Measurements from ENCODE around the gene TMC8.
"Not testable (repeated sequence)": the region's sequence is repeated elsewhere in the genome, so short reads cannot be mapped to it uniquely, and the experiment has no call there.

The TMC8 gene

DNA sequence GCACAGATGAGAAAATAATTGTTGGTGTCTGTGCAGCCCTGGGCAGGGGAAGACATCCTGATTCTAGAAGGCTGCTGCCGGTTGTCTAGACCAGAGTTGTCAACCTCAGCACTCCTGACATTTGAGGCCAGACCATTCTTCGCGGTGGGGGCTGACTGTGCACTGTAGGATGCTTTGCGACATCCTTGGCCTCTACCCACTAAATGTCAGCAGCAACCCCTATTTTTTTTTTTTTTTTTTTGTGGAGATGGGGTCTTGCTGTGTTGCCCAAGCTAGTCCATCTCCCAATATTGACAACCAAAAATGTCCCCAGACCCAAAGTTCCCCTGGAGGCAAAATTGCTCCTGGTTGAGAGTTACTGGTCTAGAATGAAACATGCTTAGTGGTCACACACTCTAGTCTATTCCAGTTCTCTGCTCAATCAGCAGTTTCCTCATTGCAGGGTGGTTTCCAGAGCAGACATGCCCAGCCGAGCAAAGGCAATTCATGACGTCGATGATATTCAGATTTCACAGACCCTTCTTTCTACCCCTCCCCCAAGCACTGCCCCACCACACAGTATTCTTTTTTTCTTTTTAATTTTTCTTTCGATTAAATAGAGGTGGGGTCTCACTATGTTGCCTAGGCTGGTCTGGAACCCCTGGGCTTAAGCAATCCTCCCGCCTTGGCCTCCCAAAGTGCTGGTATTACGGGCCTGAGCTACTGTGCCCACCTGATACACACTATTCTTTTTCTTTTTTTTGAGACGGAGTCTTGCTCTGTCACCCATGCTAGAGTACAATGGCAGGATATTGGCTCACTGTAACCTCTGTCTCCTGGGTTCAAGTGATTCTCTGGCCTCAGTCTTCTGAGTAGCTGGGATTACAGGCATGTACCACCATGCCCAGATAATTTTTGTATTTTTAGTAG, 24.6 kb downstream of the TMC8 start:
- DNase-seq (ENCODE audit: low read depth, low spot score) = no peak

DNA sequence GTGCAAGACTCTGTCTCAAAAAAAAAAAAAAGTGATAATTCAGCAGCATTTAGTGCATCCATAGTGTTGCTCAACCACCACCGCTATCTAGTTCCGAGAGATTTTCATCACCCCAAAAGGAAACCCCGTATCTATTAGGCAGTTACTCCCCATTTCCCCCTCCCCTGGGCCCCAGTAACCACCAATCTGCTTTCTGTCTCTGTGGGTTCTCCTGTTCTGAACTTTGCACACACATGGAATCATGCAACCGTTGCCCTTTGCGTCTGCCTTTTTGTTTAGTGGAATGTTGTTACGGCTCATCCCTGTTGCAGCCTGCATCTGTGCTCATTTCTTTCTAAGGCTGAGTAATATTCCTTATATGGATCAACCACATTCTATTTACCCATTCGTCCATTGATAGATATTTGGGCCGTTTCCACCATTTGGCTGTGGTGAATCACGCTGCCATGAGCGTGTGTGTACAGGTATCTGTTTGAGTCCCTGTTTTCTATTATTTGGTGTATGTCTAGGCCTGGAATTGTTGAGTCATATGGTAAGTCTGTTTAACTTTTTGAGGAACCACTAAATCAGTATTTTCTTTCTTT, 29.1 kb downstream of the TMC8 start:
- no peak for DNase-seq (ENCODE audit: low read depth, low spot score)

DNA sequence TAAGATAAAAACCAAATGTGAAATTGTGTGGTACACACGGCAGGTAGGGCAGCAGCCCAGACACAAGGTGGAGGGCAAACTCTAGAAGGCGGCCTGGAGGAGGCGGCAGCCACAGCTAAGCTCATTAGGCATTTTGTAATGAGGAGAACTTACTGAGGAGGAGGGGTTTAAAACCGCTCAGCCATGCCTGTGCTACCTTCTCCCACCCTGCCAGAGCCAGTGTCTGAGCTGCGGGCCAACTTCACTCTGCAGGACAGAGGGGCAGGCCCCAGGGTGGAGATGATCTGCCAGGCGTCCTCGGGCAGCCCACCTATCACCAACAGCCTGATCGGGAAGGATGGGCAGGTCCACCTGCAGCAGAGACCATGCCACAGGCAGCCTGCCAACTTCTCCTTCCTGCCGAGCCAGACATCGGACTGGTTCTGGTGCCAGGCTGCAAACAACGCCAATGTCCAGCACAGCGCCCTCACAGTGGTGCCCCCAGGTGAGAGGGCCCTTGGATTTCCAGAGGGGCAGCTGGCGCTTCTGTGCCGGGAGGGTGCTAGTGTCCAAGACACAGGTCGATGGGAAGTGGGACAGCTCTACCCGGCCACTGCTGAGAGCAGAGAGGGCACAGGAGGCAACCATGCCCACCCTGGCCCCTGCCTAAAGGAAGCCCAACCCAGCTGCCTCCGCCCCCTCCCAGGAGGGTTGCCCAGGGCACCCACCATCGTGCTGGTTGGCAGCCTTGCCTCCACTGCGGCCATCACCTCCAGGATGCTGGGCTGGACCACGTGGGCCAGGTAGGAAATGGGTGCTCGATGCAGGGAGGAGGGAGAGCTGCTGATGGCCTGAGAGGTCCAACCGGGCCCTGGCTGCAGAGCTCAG, 33.5 kb downstream of the TMC8 start:
- DNase-seq (ENCODE audit: low read depth, low spot score) = no peak

DNA sequence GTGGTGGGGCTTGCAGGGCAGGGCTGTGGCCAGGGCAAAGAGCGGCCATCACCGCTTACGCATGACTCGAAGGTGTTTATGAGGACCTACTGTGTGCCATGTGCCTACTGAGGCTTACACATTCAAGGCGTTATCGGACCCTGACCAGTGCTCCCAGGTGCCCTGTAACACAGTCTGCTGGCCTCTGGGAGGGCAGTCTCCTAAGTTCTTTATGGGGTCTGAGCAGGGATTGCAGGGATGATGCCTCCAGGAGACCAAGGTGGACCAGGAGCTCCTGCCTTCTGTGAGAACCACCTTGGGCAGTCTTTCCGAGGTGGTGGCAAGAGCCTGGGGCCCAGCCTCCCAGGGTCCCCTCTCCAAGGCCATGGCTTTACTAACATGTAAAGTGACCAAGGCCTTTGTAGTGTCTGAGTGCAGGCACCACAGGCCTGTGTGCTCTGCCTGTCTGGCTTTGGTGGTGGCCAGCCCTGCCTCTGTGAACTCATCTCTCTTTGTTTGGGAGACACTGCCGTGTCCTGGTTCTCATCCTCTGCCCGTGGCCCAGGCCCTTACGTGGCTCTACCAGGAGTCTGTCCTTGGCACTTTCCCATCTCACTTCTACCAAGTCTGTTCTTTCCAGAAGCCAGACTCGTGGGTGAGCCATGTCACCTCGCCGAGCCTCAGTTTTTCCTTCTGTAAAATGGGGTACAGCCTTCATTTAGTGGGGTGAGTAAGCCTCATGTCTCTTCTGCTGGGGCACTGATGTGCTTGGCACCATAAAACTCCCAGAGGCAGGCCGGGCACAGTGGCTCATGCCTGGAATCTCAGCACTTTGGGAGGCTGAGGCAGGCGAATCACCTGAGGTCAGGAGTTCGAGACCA, 34.4 kb downstream of the TMC8 start:
- no peak for DNase-seq (ENCODE audit: low read depth, low spot score)

DNA sequence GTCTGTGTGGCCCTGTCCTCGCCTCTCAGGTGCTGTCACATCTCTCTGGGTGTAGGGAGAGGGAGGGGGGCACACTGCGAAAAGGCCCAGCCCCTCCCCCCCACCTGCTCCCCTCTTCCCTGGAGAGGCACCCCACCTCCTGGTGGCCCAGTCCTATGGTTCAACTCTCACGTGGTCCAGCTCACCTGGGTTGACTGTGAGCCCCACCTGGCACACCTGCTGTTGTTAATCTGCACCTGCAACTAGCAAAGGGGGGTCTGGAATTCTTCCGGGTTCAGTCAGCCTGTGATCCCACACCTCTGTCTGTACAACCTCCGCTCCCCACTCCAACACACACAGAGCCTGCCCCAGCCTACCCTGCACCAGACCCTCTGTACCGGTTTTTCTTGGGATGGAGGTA, 35.8 kb downstream of the TMC8 start:
- DNase-seq (ENCODE audit: low read depth, low spot score) = no peak

DNA sequence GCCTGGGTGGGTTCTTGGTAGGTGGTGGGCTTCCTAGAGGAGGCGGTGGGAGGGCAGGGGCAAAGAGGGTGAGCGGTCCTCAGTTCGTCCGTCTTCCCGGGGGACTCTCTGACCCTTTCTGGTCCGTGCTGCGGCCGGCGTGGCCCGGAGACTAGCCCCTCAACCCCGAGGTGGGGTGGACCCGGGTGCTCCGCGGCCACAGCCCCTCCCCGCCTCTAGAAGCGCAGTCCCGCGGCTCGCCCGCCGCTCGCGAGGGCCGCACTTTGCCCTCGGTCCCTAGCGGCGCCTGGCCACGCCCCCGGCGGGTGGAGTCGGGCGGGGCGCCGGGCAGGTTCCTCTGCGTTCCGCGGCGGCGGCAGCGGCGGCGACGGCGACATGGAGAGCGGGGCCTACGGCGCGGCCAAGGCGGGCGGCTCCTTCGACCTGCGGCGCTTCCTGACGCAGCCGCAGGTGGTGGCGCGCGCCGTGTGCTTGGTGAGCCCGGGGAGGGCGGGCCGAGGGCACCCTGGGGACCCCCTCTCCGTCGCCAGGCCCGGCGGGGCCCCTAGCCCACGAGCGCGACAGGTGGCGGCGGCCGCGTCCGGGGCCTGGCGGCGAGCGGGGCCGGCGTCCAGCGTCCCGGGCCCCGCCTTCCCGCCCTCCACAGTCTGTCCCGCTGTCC, 37.8 kb downstream of the TMC8 start, which contains the start of gene SYNGR2:
Gene SYNGR2, plus strand, starts transcription at position 340 of the 661 bp plus-strand sequence. Its CDS starts 36 bp downstream, at position 376.
- no peak for DNase-seq (ENCODE audit: low read depth, low spot score)

DNA sequence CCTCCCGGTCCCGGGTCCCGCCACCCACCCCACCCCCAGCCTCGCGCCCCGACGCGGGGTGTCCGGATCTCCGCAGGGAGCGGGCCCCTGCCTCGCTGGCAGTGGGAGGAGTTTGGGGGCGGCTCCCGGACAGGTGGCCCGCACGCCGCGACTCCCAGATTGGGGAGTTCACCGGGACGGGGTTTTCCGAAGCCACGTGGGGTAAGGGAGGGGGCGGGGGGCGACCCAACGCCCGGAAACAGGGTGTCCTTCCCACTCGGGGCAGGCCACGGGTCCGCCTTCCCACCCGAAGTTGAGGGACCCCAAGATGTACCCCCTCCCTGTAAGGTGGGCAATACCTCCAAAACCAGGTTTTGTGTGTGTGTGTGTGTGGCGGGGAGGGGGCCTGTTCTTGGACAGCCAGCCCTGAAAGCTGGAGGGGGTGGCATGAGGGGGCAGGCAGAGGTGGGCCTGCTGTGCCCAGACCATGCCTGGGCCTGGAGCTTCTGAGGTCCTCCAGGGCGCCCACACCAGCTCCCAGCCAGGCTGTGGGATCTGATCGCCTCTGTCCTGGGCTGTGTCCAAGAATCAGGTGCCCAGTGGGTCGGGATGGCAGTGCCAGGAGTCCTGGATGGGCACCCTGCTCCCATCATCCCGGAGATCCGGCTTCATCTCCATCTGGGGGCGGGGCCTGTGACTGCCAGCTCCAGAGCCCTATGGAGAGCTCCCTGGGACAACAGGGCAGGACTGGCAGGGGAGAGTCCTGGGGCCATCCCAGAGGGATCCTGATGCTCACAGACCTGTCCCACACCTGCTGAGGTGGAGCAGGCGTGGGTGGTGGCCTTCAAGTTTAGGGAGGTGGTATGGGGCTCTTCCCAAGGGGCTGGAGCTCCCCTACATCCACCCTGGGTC, 38.6 kb downstream of the TMC8 start:
- no peak for DNase-seq (ENCODE audit: low read depth, low spot score)

DNA sequence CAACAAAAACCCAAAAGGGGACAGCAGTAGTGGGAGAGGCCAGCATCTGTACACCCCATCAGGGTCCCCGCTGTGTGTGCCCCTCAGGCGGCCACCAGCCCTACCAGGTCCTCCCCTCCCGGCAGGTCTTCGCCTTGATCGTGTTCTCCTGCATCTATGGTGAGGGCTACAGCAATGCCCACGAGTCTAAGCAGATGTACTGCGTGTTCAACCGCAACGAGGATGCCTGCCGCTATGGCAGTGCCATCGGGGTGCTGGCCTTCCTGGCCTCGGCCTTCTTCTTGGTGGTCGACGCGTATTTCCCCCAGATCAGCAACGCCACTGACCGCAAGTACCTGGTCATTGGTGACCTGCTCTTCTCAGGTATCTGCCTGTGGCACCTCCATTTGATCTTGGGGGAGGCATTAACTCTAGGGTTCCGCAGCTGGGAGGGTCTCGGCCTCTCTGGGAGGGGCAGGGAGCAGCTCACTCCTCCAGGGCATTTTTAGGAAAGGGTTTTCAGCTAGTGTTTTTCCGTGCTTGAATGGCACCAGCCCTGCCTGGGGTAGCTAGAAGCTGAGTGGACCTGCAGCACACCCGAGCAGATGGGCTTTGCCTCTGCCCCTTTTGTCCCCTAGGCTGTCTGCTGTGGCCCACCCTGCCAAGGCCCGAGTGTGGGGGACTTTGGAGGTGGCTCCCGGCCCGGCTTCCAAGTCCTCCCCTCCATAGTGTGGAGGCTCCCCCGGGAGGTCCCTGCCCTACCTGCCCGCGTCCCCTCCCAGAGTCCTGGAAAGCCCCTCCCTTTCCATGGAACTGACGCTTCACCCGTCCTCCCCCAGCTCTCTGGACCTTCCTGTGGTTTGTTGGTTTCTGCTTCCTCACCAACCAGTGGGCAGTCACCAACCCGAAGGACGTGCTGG, 40.4 kb downstream of the TMC8 start:
- no peak for DNase-seq (ENCODE audit: low read depth, low spot score)

DNA sequence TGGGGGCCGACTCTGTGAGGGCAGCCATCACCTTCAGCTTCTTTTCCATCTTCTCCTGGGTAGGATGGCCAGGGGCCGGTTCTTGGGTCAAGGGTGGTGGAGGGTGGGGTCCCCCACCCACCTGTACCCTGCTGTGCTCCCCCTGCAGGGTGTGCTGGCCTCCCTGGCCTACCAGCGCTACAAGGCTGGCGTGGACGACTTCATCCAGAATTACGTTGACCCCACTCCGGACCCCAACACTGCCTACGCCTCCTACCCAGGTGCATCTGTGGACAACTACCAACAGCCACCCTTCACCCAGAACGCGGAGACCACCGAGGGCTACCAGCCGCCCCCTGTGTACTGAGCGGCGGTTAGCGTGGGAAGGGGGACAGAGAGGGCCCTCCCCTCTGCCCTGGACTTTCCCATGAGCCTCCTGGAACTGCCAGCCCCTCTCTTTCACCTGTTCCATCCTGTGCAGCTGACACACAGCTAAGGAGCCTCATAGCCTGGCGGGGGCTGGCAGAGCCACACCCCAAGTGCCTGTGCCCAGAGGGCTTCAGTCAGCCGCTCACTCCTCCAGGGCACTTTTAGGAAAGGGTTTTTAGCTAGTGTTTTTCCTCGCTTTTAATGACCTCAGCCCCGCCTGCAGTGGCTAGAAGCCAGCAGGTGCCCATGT, 41.1 kb downstream of the TMC8 start:
- DNase-seq (ENCODE audit: low read depth, low spot score) = not testable (repeated sequence)

DNA sequence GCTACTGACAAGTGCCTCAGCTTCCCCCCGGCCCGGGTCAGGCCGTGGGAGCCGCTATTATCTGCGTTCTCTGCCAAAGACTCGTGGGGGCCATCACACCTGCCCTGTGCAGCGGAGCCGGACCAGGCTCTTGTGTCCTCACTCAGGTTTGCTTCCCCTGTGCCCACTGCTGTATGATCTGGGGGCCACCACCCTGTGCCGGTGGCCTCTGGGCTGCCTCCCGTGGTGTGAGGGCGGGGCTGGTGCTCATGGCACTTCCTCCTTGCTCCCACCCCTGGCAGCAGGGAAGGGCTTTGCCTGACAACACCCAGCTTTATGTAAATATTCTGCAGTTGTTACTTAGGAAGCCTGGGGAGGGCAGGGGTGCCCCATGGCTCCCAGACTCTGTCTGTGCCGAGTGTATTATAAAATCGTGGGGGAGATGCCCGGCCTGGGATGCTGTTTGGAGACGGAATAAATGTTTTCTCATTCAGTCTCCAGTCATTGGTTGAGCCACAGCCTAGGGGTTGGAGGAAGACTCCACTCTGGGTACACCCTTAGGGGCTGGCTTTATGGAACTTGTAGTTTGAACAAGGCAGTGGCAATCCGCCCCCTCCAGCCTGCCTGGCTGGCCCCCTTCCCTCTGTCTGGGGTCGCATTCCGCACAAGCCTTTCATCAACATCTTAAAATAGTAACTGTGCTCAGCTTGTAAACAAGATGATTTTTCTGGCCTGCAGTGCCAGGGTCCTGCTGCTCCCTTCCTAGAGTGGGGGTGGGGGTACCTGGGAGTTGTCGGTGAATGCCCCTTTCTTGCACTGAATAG, 41.9 kb downstream of the TMC8 start:
- no peak for DNase-seq (ENCODE audit: low read depth, low spot score)

DNA sequence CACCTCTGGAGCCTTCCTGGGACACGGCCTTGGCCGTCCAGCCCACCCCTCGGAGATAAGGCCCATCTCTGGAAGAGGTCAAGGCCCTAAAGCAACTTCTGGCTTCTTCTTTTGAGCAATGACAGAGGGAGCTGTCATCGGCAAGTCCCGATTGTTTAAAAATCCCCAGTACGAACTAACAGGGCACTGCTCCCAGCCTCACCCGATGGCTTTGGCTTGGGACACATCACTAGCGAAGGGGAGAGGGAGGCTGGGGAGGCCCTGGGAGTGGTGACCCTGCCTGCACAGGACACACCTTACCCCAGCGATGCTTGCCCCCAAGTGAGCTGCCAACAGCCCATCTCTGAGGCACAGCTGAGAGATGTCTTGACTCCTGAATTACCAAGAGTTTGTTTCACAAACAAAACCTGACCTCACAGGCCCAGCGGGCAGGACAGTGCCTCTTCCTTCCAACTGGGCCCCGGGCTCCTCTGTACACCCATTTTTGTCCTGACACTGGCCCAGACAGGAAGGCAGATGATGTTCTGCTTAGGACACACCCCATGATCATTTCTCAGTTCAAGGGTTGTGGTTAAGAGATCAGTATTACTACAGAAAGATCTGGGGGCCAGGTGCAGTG, 42.6 kb downstream of the TMC8 start:
- no peak for DNase-seq (ENCODE audit: low read depth, low spot score)

DNA sequence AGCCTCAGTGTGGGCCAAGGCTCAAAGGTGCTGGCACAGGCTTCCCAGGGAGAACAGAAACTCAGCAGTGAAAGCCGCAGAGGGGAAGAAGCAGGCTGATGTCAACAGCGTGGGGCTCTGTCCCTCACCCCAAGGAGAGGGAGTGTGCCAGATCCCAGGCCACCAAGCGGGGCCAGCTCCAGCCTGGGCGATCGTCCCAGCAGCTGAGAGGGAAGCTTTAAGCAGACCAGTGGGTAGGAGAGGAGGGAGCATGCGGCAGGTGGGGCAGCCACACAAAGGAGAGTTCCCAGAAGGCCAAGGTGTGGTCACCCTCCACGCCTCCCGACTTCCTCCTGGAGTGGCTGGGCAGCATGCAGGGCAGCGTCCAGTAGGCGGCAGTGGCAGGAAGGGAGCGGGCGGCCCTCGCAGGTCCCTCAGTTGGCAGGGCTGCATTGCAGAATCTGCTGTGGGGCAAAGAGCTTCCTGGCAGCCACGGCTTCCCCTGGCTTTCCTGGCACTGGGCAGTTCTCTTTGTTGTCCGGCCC, 43.8 kb downstream of the TMC8 start:
- DNase-seq (ENCODE audit: low read depth, low spot score) = no peak

DNA sequence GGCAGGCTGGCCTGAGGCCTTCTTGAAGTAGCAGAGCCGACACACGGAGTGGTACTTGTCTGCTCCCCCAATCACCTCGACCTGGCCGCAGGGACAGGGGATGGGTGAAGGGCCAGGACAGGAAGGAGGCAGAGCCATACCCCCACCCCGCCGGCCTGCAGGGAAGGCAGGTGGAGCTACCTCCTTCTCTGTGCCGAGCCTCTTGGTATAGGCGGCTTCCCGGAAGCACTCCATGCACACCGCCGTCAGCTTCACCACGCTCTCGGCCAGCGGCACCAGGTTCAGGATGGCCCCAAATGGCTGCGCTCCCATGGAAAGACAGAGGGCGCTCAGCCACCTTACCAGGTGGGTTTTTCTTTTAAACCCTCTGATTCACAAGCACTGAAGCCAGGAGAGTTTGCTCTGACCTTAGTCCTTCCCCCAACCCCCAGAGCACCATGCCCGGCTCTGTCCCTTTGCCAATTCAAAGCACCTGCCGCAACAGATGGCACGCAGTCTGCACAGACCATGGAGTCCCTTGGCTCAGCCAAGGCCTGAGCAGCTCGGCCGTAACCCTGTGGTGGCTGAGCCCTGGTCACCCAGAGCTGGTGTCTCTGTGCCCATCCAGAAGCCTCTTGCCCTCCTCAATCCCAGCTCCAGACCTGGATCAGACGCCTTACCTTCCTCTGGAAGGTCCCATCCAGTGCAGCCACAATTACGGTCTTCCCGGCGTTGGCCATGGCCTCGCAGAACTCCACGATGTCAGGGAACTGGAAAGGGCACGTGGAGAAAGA, 44.5 kb downstream of the TMC8 start:
- no peak for DNase-seq (ENCODE audit: low read depth, low spot score)

DNA sequence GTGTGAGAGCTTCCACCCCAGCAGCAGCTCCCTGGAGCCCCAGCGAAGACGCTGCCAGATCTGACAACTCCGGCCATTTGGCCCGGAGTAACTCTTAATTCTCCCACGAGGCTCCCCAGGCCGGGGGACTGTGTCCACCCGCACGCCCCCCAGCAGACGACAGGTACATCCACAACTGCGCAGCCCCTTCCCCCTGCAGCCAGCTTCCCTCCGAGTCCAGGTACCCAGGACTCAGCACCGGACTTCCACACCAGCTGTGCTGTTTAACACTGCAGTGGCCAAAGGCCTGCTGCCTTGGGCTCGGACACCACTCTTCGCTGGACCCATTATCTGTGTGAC, 45.0 kb downstream of the TMC8 start:
- DNase-seq (ENCODE audit: low read depth, low spot score) = no peak

DNA sequence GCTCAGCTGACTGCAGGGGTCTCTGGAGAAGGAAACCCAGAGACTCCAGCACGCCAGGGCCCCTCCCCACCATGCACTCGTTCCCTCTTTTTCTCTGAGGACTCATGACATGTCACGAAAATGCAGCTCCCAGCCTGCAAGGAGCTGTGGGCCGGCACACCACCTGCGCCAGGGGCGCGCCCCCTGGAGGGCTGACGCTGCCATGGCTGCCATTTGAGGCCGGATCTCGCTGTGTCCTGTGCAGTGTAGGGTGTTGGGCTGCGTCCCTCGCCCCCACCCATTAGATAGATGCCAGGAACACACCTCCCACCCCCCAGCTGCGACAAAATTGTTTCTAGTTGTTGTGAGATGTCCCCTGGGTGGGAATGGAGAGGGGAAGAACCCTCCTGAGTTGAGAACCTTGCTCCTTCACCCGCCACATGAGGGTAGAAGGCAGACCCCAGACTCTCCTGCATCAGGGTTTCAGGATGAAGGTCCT, 46.0 kb downstream of the TMC8 start:
- no peak for DNase-seq (ENCODE audit: low read depth, low spot score)

DNA sequence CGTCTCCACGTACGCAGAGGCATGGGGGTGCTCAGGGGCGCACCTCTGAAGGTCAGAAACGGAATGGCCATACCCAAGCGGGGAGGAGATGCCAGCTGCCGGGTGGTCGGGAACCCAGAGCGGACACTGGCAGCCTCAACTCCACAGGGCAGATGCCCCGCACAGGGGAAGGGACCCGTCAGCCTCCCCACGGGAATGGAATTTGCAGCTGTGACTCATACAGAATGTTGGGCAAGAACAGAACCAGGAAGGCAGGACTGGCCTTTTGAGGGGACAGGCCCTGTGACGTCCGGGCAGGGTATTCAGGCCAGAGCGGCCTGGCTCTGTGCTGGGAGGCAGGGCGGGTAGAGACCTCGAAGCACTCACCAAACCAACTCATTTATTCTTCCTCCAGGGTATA, 48.8 kb downstream of the TMC8 start:
- DNase-seq (ENCODE audit: low read depth, low spot score) = no peak

Data from iPS DF 19.7 (cell line).